ENCODE measurements around the gene ZACN.

DNA sequence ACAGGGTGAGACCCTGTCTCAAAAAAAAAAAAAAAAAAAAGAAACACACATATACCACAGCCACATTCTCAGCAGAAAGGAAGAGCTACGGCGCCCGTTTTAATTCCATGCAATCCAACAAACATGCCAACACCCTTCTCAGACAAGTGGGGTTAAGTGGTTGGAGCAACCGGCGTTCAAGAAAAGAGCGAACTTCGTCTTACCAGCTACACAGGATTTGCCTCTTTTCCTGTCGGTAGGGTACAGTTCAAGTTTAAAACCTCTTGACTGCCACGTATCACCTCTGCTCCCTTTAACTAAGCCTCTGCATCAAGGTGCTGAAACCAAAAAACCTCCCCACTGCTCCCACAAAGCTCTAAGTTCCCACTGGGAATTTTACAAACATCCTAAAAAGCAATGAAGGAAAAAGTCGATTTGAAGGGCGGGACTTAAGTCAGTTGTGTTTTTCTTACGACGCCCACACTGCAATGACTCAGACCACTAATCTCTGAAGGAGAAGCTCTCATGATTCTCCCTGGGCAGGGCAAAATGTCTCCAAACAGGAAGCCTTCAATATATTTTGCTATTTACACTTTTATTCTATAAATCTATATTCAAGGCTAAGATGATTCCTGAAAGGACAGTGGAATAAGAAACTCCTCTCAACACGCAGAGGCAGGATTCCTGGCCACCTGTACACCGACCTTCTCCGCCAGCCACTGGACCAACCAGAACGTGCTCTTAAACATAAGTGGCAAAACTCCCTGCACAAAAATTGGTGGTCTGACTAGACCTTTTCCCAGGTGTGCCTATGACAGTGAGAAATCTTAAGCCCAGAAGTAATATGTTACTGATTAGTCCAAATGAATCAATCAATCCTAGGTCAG lies 25.5 kb upstream of the ZACN start:
- TF ChIP-seq, protein P1, sequence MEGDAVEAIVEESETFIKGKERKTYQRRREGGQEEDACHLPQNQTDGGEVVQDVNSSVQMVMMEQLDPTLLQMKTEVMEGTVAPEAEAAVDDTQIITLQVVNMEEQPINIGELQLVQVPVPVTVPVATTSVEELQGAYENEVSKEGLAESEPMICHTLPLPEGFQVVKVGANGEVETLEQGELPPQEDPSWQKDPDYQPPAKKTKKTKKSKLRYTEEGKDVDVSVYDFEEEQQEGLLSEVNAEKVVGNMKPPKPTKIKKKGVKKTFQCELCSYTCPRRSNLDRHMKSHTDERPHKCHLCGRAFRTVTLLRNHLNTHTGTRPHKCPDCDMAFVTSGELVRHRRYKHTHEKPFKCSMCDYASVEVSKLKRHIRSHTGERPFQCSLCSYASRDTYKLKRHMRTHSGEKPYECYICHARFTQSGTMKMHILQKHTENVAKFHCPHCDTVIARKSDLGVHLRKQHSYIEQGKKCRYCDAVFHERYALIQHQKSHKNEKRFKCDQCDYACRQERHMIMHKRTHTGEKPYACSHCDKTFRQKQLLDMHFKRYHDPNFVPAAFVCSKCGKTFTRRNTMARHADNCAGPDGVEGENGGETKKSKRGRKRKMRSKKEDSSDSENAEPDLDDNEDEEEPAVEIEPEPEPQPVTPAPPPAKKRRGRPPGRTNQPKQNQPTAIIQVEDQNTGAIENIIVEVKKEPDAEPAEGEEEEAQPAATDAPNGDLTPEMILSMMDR (conservative IDR thresholded peaks at IDR 0.05; ENCODE audit: low read length): no peak
- no peak for TF ChIP-seq EZH2phosphoT487 (IDR thresholded peaks at IDR 0.05; ENCODE audit: borderline replicate concordance)

All from Loucy (cell line).